GM12878 (cell line): Measurements from ENCODE around the gene PCLO. TPM values are rescaled to one million over a fixed set of nuclear protein-coding genes. Genes with fewer than 3 reads are reported as not detected.

ENCODE experiments used
- ATAC-seq: fragments of 200-7000 bp; cut with Tn5 transposase; 3 replicates; pipeline ENCODE4 v1.9.1; 2020; ENCODE audit warnings: mild to moderate bottlenecking, moderate library complexity
- BruUV-seq: library from RNA; stranded (reverse); fragments of 400-500 nt; replicated peaks from 2 replicates; lab custom pipeline; 2021; lab: Mats Ljungman, UMichigan
- CTCF ChIA-PET: fragments of 300-600 bp; sonication (Branson Sonifier 250); formaldehyde crosslinking; extraction: SDS; loops from one replicate; lab custom pipeline; 2021; ENCODE audit warnings: inconsistent platforms; lab: Yijun Ruan, JAX
- POLR2A ChIA-PET: fragments of 350-600 bp; formaldehyde crosslinking; extraction: SDS; loops from one replicate; lab custom pipeline; 2021; ENCODE audit warnings: inconsistent platforms; lab: Charles Lee
- RAD21 ChIA-PET: fragments of 300-600 bp; sonication (Branson Sonifier 250); formaldehyde crosslinking; loops from one replicate; lab custom pipeline; 2023; ENCODE audit warnings: antibody characterized with exemption; ENCODE audit not compliant: unreplicated experiment; lab: Charles Lee
- SMC1A ChIA-PET: fragments of 300-600 bp; sonication (Branson Sonifier 250); formaldehyde crosslinking; loops from one replicate; lab custom pipeline; 2023; ENCODE audit not compliant: unreplicated experiment, uncharacterized antibody; lab: Charles Lee
- DNase-seq: peaks from one replicate; pipeline ENCODE4 v3.0.0-alpha.2; 2011; ENCODE audit warnings: low read depth, low spot score
- FAIRE-seq: peaks from 3 replicates; lab custom pipeline; 2011; peaks lifted over from hg19 to GRCh38; lab: Jason Lieb, UNC
- H2AFZ ChIP-seq: 2 replicates; pipeline ENCODE4 v1.6.0; 2011; ENCODE audit warnings: low read depth, low read length, control low read depth; ENCODE audit not compliant: control insufficient read depth
- H3K27ac ChIP-seq: 2 replicates; pipeline ENCODE4 v1.5.1; 2011; ENCODE audit warnings: control low read depth; ENCODE audit not compliant: control insufficient read depth, insufficient read depth
- H3K27me3 ChIP-seq, 2 experiments: replicated peaks in 1 of 2; 2 replicates each; pipeline versions ENCODE4 v1.6.0 to v1.6.1; 2011; ENCODE audit warnings: low read length in 1 of 2; ENCODE audit not compliant: control insufficient read depth in 2 of 2, insufficient read depth in 2 of 2
- H3K36me3 ChIP-seq, 2 experiments: 2 replicates each; pipeline ENCODE4 v1.5.1; 2011; ENCODE audit warnings: low read length in 1 of 2; ENCODE audit not compliant: control insufficient read depth in 2 of 2, insufficient read depth in 2 of 2
- H3K4me1 ChIP-seq: 2 replicates; pipeline ENCODE4 v1.6.1; 2011; ENCODE audit warnings: mild to moderate bottlenecking, low read length, moderate library complexity, mixed read lengths; ENCODE audit not compliant: control insufficient read depth, insufficient read depth
- H3K4me2 ChIP-seq: 2 replicates; pipeline ENCODE4 v1.6.0; 2011; ENCODE audit warnings: control low read depth; ENCODE audit not compliant: control insufficient read depth, insufficient read depth
- H3K4me3 ChIP-seq: fragments of 200-600 bp; sonication (generic); 2 replicates; pipeline ENCODE4 v1.5.1; 2016
- H3K79me2 ChIP-seq: 2 replicates; pipeline ENCODE4 v1.6.0; 2011; ENCODE audit warnings: low read length; ENCODE audit not compliant: control insufficient read depth, insufficient read depth
- H3K9ac ChIP-seq: 2 replicates; pipeline ENCODE4 v1.8.0; 2011; ENCODE audit warnings: low read length, control low read depth, mixed read lengths; ENCODE audit not compliant: control insufficient read depth, insufficient read depth
- H3K9me3 ChIP-seq: replicated peaks from 3 replicates; pipeline ENCODE4 v1.5.1; 2011; ENCODE audit warnings: mild to moderate bottlenecking, low read length; ENCODE audit not compliant: control insufficient read depth, insufficient read depth
- H4K20me1 ChIP-seq: 2 replicates; pipeline ENCODE4 v1.6.0; 2011; ENCODE audit not compliant: control insufficient read depth, insufficient read depth
- BHLHE40 ChIP-seq, 2 experiments: fragments of 450-650 bp in 1 of 2; IDR thresholded peaks; 2 replicates each; pipeline ENCODE4 v1.6.1; 2011 to 2017; ENCODE audit warnings: low read depth in 2 of 2, borderline replicate concordance in 1 of 2, improper control_type of control experiment in 1 of 2, low read length in 1 of 2, mild to moderate bottlenecking in 1 of 2
- CEBPB ChIP-seq, 2 experiments: fragments of 150-350 bp in 1 of 2; IDR thresholded peaks; 2 replicates each; pipeline ENCODE4 v1.6.1; 2012 to 2014; ENCODE audit warnings: low read depth in 2 of 2, low read length in 2 of 2, borderline replicate concordance in 1 of 2, inconsistent platforms in 1 of 2
- EED ChIP-seq: sonication (generic); IDR thresholded peaks from 2 replicates; pipeline ENCODE4 v1.6.1; 2016; ENCODE audit warnings: antibody characterized with exemption, low read depth
- EGR1 ChIP-seq, 2 experiments: IDR thresholded peaks; 1 replicate in 1 of 2; 2 replicates in 1 of 2; pipeline ENCODE4 v1.6.1; 2011 to 2012; ENCODE audit warnings: low read depth in 2 of 2, low read length in 2 of 2, borderline replicate concordance in 1 of 2, mild to moderate bottlenecking in 1 of 2, moderate library complexity in 1 of 2
- ETV6 ChIP-seq, 2 experiments: fragments of 450-650 bp in 1 of 2; IDR thresholded peaks in 1 of 2; conservative IDR thresholded peaks in 1 of 2; 2 replicates each; pipeline ENCODE4 v1.6.1; 2014; ENCODE audit warnings: antibody characterized with exemption in 1 of 2, borderline replicate concordance in 1 of 2, low read depth in 1 of 2, mild to moderate bottlenecking in 1 of 2, moderate library complexity in 1 of 2
- IKZF1 ChIP-seq: fragments of 450-650 bp; conservative IDR thresholded peaks from 2 replicates; pipeline ENCODE4 v1.6.1; 2017; ENCODE audit warnings: antibody characterized with exemption, mild to moderate bottlenecking
- KLF5 ChIP-seq: fragments of 450-650 bp; IDR thresholded peaks from 2 replicates; pipeline ENCODE4 v1.6.1; 2014; ENCODE audit warnings: mild to moderate bottlenecking; ENCODE audit not compliant: partially characterized antibody
- NFIC ChIP-seq: IDR thresholded peaks from 2 replicates; pipeline ENCODE4 v1.6.1; 2012; ENCODE audit warnings: low read depth, mild to moderate bottlenecking, inconsistent platforms, low read length, moderate library complexity
- NFYB ChIP-seq: IDR thresholded peaks from 2 replicates; pipeline ENCODE4 v1.6.1; 2011; ENCODE audit warnings: low read depth, mild to moderate bottlenecking, low read length, improper control_type of control experiment, moderate library complexity; ENCODE audit not compliant: insufficient read depth
- NR2C1 ChIP-seq: fragments of 450-650 bp; IDR thresholded peaks from 2 replicates; pipeline ENCODE4 v1.6.1; 2017; ENCODE audit warnings: antibody characterized with exemption, mild to moderate bottlenecking, moderate library complexity
- NR2C2 ChIP-seq: IDR thresholded peaks from 2 replicates; pipeline ENCODE4 v1.6.1; 2011; ENCODE audit warnings: borderline replicate concordance, low read depth; ENCODE audit not compliant: control insufficient read depth, insufficient read length
- NR2F1 ChIP-seq: fragments of 450-650 bp; conservative IDR thresholded peaks from 2 replicates; pipeline ENCODE4 v1.6.1; 2017; ENCODE audit warnings: mild to moderate bottlenecking
- POLR2A ChIP-seq: IDR thresholded peaks from 2 replicates; pipeline ENCODE4 v1.6.1; 2011; ENCODE audit warnings: low read depth, mild to moderate bottlenecking, low read length
- SPI1 ChIP-seq: IDR thresholded peaks from 2 replicates; pipeline ENCODE4 v1.6.1; 2011; ENCODE audit warnings: low read depth, mild to moderate bottlenecking, low read length, moderate library complexity, borderline replicate concordance; ENCODE audit not compliant: insufficient read depth
- STAT3 ChIP-seq: IDR thresholded peaks from 2 replicates; pipeline ENCODE4 v1.6.1; 2011; ENCODE audit warnings: low read depth, low read length, improper control_type of control experiment
- ZZZ3 ChIP-seq: IDR thresholded peaks from 2 replicates; pipeline ENCODE4 v1.6.1; 2011; ENCODE audit warnings: low read depth; ENCODE audit not compliant: control insufficient read depth, insufficient read length
- in situ Hi-C: fragments of 300-500 bp; cut with MboI; formaldehyde crosslinking; loops from 9 replicates; pipeline ENCODE4 v1.14.3; 2018; ENCODE audit warnings: mixed read lengths
- intact Hi-C: fragments of 100-400 bp; cut with micrococcal nuclease; formaldehyde crosslinking; loops from one replicate; pipeline ENCODE4 v1.14.2; 2022; ENCODE audit not compliant: unreplicated experiment
- polyA plus RNA-seq, 11 experiments: library from polyadenylated mRNA; depleted of rRNA in 4 of 11; unstranded in 6 of 11; stranded (reverse) in 5 of 11; fragments of >200 nt; fragmentation: Nextera tagmentation in 4 of 11; fragmentation: Illumina TruSeq in 1 of 11; extraction: Ambion mirVana in 4 of 11; extraction: Trizol in 1 of 11; gene quantifications; 1 replicate in 1 of 11; 2 replicates in 10 of 11; pipeline versions ENCODE4 v1.2.1 to v1.2.3, GENCODE V29; 2011 to 2016; ENCODE audit warnings: inconsistent platforms in 2 of 11, missing spikeins in 2 of 11, low read depth in 1 of 11
- total RNA-seq, 4 experiments: library from RNA; depleted of rRNA in 3 of 4; stranded (reverse); fragments of >200 nt in 3 of 4; fragmentation: Illumina TruSeq in 1 of 4; extraction: Trizol in 1 of 4; gene quantifications; 2 replicates each; pipeline versions ENCODE4 v1.2.1 to v1.2.3, GENCODE V29; 2013 to 2021
- TF ChIP-seq, protein P1 (sequence below): IDR thresholded peaks from 2 replicates; pipeline ENCODE4 v1.6.1; 2011; ENCODE audit warnings: low read depth, mild to moderate bottlenecking, low read length, moderate library complexity, borderline replicate concordance; ENCODE audit errors: extremely low read depth
- TF ChIP-seq, protein P2 (sequence below): fragments of 450-650 bp; IDR thresholded peaks from 2 replicates; pipeline ENCODE4 v1.6.1; 2017; ENCODE audit warnings: mild to moderate bottlenecking, moderate library complexity
- TF ChIP-seq, protein P3 (sequence below): fragments of 450-650 bp; IDR thresholded peaks from 2 replicates; pipeline ENCODE4 v1.6.1; 2018; ENCODE audit warnings: mild to moderate bottlenecking, low read depth, moderate library complexity; ENCODE audit not compliant: partially characterized antibody

PCLO gene
- total and polyA plus RNA-seq, 10 of the 15 experiments (the other 5 are each of a cell fraction or from before 2014, with no cell fraction given): 0.01 to 0.08 (median 0.03) TPM; not detected in 6

DNA sequence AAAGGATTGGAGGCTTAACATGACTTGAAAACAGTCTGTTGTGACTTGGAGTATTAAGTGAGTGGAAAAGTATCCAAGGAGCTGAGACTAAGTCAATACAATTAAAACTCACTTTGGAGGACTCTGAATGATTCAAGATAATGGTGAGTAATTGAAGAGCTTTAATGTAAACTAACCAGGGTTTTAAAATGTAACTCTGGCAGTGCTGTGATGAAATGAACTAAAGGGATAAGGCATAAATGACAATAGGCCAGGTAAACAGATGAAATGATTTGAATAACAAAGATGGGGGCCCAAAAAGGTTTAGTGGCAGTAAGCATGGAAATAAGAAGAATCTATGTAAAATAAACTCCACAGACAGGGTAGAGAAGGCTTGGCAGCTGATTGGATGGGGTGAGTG lies 402.6 kb downstream of the PCLO start:
- SMC1A ChIA-PET: no interaction called here
- no peaks in the 10 kb centered on the region for H3K79me2 ChIP-seq
- in situ Hi-C loops: no loop called here

More for the DNA sequence above, 402.6 kb downstream of the PCLO start:
- H3K9me3 ChIP-seq: no peaks in the 10 kb centered on the region
- H2AFZ ChIP-seq: no peak overlapping the region
- no peaks in the 10 kb centered on the region for H4K20me1 ChIP-seq
- CTCF ChIA-PET: no interaction called here
- H3K36me3 ChIP-seq: no peaks in the 10 kb centered on the region
- H3K4me1 ChIP-seq: no peaks in the 10 kb centered on the region
- H3K4me3 ChIP-seq: no peak overlapping the region
- no TSS peak for BruUV-seq
- no peaks in the 10 kb centered on the region for H3K27me3 ChIP-seq
- DNase-seq (no peak), FAIRE-seq (no peak), ATAC-seq (no peak)
- H3K27ac ChIP-seq: no peak overlapping the region
- no peak overlapping the region for H3K4me2 ChIP-seq
- intact Hi-C loops: no loop called here
- TF ChIP-seq EGR1 (IDR thresholded peaks at IDR 0.05; ENCODE audit: borderline replicate concordance in 1 of 2, low read depth in 2 of 2, low read length in 2 of 2) (no peak), BHLHE40 (IDR thresholded peaks at IDR 0.05; ENCODE audit: borderline replicate concordance in 1 of 2, low read depth in 2 of 2, low read length in 1 of 2) (no peak), STAT3 (no peak), NFYB (no peak), NR2F1 (no peak), CEBPB (IDR thresholded peaks at IDR 0.05; ENCODE audit: borderline replicate concordance in 1 of 2, low read depth in 2 of 2, low read length in 2 of 2) (no peak), EED (no peak), SPI1 (no peak), IKZF1 (no peak), NFIC (no peak), ETV6 (conservative IDR thresholded peaks at IDR 0.05 in 1 of 2, IDR thresholded peaks at IDR 0.05 in 1 of 2; ENCODE audit: borderline replicate concordance in 1 of 2, low read depth in 1 of 2) (no peak), NR2C2 (no peak), KLF5 (no peak), NR2C1 (no peak), ZZZ3 (no peak), POLR2A (no peak)
- TF ChIP-seq, protein P1, sequence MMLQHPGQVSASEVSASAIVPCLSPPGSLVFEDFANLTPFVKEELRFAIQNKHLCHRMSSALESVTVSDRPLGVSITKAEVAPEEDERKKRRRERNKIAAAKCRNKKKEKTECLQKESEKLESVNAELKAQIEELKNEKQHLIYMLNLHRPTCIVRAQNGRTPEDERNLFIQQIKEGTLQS: no peak
- TF ChIP-seq, protein P2, sequence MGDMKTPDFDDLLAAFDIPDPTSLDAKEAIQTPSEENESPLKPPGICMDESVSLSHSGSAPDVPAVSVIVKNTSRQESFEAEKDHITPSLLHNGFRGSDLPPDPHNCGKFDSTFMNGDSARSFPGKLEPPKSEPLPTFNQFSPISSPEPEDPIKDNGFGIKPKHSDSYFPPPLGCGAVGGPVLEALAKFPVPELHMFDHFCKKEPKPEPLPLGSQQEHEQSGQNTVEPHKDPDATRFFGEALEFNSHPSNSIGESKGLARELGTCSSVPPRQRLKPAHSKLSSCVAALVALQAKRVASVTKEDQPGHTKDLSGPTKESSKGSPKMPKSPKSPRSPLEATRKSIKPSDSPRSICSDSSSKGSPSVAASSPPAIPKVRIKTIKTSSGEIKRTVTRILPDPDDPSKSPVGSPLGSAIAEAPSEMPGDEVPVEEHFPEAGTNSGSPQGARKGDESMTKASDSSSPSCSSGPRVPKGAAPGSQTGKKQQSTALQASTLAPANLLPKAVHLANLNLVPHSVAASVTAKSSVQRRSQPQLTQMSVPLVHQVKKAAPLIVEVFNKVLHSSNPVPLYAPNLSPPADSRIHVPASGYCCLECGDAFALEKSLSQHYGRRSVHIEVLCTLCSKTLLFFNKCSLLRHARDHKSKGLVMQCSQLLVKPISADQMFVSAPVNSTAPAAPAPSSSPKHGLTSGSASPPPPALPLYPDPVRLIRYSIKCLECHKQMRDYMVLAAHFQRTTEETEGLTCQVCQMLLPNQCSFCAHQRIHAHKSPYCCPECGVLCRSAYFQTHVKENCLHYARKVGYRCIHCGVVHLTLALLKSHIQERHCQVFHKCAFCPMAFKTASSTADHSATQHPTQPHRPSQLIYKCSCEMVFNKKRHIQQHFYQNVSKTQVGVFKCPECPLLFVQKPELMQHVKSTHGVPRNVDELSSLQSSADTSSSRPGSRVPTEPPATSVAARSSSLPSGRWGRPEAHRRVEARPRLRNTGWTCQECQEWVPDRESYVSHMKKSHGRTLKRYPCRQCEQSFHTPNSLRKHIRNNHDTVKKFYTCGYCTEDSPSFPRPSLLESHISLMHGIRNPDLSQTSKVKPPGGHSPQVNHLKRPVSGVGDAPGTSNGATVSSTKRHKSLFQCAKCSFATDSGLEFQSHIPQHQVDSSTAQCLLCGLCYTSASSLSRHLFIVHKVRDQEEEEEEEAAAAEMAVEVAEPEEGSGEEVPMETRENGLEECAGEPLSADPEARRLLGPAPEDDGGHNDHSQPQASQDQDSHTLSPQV: no peak
- TF ChIP-seq, protein P3, sequence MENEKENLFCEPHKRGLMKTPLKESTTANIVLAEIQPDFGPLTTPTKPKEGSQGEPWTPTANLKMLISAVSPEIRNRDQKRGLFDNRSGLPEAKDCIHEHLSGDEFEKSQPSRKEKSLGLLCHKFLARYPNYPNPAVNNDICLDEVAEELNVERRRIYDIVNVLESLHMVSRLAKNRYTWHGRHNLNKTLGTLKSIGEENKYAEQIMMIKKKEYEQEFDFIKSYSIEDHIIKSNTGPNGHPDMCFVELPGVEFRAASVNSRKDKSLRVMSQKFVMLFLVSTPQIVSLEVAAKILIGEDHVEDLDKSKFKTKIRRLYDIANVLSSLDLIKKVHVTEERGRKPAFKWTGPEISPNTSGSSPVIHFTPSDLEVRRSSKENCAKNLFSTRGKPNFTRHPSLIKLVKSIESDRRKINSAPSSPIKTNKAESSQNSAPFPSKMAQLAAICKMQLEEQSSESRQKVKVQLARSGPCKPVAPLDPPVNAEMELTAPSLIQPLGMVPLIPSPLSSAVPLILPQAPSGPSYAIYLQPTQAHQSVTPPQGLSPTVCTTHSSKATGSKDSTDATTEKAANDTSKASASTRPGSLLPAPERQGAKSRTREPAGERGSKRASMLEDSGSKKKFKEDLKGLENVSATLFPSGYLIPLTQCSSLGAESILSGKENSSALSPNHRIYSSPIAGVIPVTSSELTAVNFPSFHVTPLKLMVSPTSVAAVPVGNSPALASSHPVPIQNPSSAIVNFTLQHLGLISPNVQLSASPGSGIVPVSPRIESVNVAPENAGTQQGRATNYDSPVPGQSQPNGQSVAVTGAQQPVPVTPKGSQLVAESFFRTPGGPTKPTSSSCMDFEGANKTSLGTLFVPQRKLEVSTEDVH: no peak
- RAD21 ChIA-PET: no interaction called here
- POLR2A ChIA-PET: no interaction called here
- no peak overlapping the region for H3K9ac ChIP-seq
